H1 (cell line): ENCODE measurements around the gene ENPP3.

Experiments used
- EP300 ChIP-seq, 2 experiments: IDR thresholded peaks; 1 replicate in 1 of 2; 2 replicates in 1 of 2; pipeline ENCODE4 v1.6.1; 2011 to 2012; ENCODE audit warnings: low read depth in 2 of 2, low read length in 2 of 2, mild to moderate bottlenecking in 2 of 2, borderline replicate concordance in 1 of 2, inconsistent platforms in 1 of 2, moderate library complexity in 1 of 2
- EZH2 ChIP-seq: fragments of 200-600 bp; sonication (generic); IDR thresholded peaks from 2 replicates; pipeline ENCODE4 v1.7.1; 2012; ENCODE audit warnings: low read depth, mild to moderate bottlenecking, moderate library complexity, low read length, inconsistent platforms; ENCODE audit not compliant: severe bottlenecking
- JUN ChIP-seq: IDR thresholded peaks from 2 replicates; pipeline ENCODE4 v1.6.1; 2011; ENCODE audit warnings: low read depth, mild to moderate bottlenecking, improper control_type of control experiment, low read length
- POLR2A ChIP-seq, 2 experiments: IDR thresholded peaks; 1 replicate in 1 of 2; 2 replicates in 1 of 2; pipeline ENCODE4 v1.6.1; 2011; ENCODE audit warnings: low read depth in 2 of 2, low read length in 2 of 2, mild to moderate bottlenecking in 2 of 2; ENCODE audit errors: control extremely low read depth in 1 of 2
- YY1 ChIP-seq: IDR thresholded peaks from 2 replicates; pipeline ENCODE4 v1.6.1; 2011; ENCODE audit warnings: low read depth, mild to moderate bottlenecking, low read length
- TF ChIP-seq, protein P1 (sequence below), 3 experiments: IDR thresholded peaks; 1 replicate in 2 of 3; 2 replicates in 1 of 3; pipeline versions ENCODE4 v1.5.1 to v1.6.1; 2011; ENCODE audit warnings: low read length in 3 of 3, mild to moderate bottlenecking in 3 of 3, inconsistent platforms in 2 of 3, low read depth in 1 of 3, moderate library complexity in 1 of 3; ENCODE audit not compliant: insufficient read depth in 1 of 3; ENCODE audit errors: control extremely low read depth in 1 of 3

DNA sequence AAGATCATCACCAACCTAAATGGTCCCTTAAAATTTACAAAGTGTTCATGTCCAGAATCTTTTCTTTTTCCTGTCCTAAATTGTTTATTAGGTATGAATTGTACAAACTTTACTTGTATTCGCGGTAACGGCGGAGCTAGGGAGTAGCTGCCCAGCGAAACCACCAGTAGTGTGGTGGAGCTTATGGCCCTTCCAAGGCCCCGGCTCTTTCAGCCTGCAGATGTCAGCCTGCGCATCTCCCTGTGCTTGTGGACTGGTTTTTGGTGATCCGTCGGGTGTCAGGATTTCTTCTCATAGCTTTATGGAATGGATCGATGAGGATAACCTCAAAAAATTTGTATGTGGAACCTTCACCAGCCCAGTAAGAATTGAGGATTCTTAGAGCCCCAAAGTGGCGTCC lies 143.5 kb downstream of the ENPP3 start:
- TF ChIP-seq YY1 = no peak
- TF ChIP-seq, protein P1, sequence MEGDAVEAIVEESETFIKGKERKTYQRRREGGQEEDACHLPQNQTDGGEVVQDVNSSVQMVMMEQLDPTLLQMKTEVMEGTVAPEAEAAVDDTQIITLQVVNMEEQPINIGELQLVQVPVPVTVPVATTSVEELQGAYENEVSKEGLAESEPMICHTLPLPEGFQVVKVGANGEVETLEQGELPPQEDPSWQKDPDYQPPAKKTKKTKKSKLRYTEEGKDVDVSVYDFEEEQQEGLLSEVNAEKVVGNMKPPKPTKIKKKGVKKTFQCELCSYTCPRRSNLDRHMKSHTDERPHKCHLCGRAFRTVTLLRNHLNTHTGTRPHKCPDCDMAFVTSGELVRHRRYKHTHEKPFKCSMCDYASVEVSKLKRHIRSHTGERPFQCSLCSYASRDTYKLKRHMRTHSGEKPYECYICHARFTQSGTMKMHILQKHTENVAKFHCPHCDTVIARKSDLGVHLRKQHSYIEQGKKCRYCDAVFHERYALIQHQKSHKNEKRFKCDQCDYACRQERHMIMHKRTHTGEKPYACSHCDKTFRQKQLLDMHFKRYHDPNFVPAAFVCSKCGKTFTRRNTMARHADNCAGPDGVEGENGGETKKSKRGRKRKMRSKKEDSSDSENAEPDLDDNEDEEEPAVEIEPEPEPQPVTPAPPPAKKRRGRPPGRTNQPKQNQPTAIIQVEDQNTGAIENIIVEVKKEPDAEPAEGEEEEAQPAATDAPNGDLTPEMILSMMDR (IDR thresholded peaks at IDR 0.05; ENCODE audit: control extremely low read depth in 1 of 3, insufficient read depth in 1 of 3, low read depth in 1 of 3, low read length in 3 of 3) = no peak
- no peak for TF ChIP-seq POLR2A (IDR thresholded peaks at IDR 0.05; ENCODE audit: control extremely low read depth in 1 of 2, low read depth in 2 of 2, low read length in 2 of 2)
- TF ChIP-seq JUN = no peak
- no peak for TF ChIP-seq EZH2
- TF ChIP-seq EP300 (IDR thresholded peaks at IDR 0.05; ENCODE audit: borderline replicate concordance in 1 of 2, low read depth in 2 of 2, low read length in 2 of 2) = no peak
